ENCODE data around the gene CSGALNACT2.

- TF ChIP-seq, protein P1, sequence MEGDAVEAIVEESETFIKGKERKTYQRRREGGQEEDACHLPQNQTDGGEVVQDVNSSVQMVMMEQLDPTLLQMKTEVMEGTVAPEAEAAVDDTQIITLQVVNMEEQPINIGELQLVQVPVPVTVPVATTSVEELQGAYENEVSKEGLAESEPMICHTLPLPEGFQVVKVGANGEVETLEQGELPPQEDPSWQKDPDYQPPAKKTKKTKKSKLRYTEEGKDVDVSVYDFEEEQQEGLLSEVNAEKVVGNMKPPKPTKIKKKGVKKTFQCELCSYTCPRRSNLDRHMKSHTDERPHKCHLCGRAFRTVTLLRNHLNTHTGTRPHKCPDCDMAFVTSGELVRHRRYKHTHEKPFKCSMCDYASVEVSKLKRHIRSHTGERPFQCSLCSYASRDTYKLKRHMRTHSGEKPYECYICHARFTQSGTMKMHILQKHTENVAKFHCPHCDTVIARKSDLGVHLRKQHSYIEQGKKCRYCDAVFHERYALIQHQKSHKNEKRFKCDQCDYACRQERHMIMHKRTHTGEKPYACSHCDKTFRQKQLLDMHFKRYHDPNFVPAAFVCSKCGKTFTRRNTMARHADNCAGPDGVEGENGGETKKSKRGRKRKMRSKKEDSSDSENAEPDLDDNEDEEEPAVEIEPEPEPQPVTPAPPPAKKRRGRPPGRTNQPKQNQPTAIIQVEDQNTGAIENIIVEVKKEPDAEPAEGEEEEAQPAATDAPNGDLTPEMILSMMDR (IDR thresholded peaks at IDR 0.05), result no peak
- TF ChIP-seq POLR2A (IDR thresholded peaks at IDR 0.05), result no peak
These were observed 95.6 kb downstream of the CSGALNACT2 start for GRCh38 chr10:43233601-43234430.

All from adrenal gland (tissue), 5 donors.